Urothelium cell line (cell line): ENCODE measurements around the gene PDS5B.
"Not testable (repeated sequence)": the region's sequence is repeated elsewhere in the genome, so short reads cannot be mapped to it uniquely, and the experiment has no call there.

Experiments used
- DNase-seq: peaks from one replicate; pipeline ENCODE4 v3.0.0; 2011; ENCODE audit warnings: low spot score, mixed read lengths
- FAIRE-seq: peaks from 2 replicates; lab custom pipeline; 2011; peaks lifted over from hg19 to GRCh38; lab: Jason Lieb, UNC

Gene PDS5B

DNA sequence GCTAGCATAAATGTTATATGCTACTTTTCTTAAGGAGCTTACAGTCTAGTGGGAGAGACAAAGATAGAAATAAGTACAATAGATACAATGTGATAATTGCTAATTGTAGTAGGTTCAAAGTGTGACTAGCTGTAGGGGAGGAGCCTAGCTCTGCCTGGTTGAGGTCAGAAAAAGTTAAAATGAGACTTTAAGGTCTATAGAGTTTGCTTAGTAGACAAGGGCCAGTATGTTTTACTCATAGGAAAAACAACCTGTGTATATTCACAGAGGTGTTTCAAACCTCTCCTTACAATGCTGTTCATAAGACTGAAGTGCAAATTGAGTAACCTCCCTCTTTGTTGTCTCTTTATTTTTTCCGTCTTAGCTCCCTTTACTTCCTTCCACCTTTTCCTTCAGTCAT is 56.1 kb downstream of the PDS5B start:
- DNase-seq (no peak), FAIRE-seq (no peak)

- DNase-seq = no peak
- FAIRE-seq = no peak
Measured at GRCh38 chr13:32642858-32643257, 56.6 kb downstream of the PDS5B start.

DNA sequence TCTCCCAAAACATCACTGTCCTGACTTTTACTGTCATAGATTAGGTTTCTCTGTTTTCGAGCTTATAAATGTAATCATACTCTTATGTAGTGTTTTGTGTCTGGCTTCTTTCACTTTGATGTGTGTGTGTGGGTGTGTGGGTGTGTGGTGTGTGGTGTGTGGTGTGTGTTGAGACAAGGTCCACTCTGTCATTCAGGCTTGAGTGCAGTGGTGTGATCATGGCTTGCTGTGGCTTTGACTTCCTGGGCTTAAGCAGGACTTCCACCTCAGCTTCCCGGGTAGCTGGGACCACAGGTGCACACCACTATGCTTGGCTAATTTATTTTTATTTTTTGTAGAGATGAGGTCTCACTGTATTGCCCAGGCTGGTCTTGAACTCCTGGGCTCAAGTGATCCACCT is 59.6 kb downstream of the PDS5B start:
- no peak for DNase-seq
- peak; percentile 62 for FAIRE-seq

GRCh38 chr13:32647926-32648325 is 61.7 kb downstream of the PDS5B start:
- DNase-seq (no peak), FAIRE-seq (no peak)

- FAIRE-seq (no peak), DNase-seq (peak; percentile 27)
Measured at GRCh38 chr13:32650705-32651311, 64.6 kb downstream of the PDS5B start.

DNA sequence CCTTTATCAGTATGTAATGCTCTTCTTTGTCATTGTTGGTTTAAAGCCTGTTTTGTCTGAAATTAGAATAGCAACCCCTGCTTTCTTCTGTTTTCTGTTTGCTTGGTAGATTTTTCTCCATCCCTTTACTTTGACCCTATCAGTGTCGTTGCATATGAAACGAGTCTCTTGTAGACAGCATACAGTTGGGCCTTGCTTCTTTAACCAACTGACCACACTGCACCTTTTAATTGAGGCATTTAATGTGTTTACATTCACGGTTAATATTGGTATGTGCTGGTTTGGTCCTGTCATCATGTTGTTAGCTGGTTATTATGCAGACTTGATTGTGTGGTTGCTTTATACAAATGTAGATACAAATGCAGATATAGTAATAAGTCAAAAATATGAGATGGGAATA is 71.1 kb downstream of the PDS5B start:
- no peak for DNase-seq
- FAIRE-seq = no peak

- FAIRE-seq (no peak), DNase-seq (no peak)
Measured at GRCh38 chr13:32659736-32660135, 73.5 kb downstream of the PDS5B start.

- no peak for FAIRE-seq
- DNase-seq = no peak
Measured at GRCh38 chr13:32660227-32660626, 74.0 kb downstream of the PDS5B start.

GRCh38 chr13:32661685-32662084 is 75.4 kb downstream of the PDS5B start:
- DNase-seq (no peak), FAIRE-seq (no peak)

GRCh38 chr13:32663660-32664059 is 77.4 kb downstream of the PDS5B start:
- DNase-seq = no peak

DNA sequence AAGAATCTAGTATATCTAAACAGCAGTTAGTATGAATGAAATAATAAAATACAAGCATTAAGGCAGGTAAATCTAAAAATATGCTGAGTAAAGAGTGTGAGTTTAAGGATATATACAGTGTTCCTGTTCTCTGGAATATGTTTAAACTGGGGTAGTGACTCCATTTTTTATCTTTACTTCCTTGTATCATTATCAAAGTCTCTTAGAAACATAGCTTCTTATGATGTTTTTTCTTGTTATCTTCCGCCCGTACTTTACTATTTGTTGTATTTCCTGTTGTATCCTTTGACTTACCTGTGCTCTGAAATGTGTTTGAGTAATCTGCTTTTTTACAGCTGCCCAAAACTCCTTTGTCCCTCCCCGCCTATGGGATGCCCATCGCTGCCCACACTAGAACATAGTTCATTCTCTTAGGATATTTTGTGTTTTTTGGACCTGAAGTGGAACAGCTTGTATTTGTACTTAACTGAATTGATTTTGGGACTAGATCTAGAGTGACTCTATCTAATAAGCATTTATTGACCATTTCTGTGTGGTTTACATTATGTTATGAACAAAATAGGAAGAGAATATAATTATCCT is 80.8 kb downstream of the PDS5B start:
- DNase-seq = no peak
- FAIRE-seq = no peak

More at GRCh38 chr13:32663660-32664059, 77.4 kb downstream of the PDS5B start:
- no peak for FAIRE-seq

- FAIRE-seq (no peak), DNase-seq (peak; percentile 4)
Measured at GRCh38 chr13:32669030-32669646, 82.9 kb downstream of the PDS5B start.

DNA sequence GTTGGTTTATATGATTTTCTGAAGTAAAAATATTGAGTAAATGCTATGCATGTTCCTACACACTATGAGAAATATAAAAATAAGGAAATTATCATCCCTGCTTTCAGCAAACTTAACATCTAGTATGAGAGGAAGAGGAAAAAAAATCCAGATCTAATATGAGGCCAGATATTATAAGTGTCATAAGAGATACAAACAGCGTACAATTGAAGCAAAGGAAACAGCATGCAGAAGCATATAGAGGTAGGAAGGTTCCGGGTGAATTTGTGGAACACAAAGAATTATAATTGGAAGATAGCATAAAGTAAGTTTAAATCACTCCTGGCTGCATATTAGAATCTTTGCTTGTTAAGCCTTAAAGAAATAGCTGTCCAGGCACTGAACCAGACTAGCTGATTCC is 88.3 kb downstream of the PDS5B start:
- FAIRE-seq (no peak), DNase-seq (no peak)

DNA sequence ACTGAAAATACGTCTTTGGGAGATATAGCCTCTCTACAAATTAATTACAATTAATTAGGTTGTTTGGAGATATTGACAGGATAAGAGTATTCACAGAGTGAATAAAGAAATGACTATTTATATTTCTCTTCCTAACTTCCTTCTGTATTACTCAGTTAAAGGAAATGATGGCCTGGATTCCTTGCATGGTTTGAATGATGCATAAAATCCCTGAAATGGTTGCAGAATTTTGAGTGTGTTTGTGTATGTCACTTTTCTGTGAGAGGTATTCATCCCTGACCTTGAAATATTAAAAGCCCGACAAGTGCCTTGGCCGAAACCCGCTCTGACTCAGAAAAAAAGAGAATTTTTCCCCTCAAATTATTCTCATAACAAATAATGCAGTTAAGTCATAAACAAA is 90.0 kb downstream of the PDS5B start:
- DNase-seq (no peak), FAIRE-seq (no peak)

- DNase-seq (no peak), FAIRE-seq (no peak)
Measured at GRCh38 chr13:32682130-32682529, 95.9 kb downstream of the PDS5B start.

GRCh38 chr13:32682740-32683139 is 96.5 kb downstream of the PDS5B start:
- no peak for FAIRE-seq
- no peak for DNase-seq

DNA sequence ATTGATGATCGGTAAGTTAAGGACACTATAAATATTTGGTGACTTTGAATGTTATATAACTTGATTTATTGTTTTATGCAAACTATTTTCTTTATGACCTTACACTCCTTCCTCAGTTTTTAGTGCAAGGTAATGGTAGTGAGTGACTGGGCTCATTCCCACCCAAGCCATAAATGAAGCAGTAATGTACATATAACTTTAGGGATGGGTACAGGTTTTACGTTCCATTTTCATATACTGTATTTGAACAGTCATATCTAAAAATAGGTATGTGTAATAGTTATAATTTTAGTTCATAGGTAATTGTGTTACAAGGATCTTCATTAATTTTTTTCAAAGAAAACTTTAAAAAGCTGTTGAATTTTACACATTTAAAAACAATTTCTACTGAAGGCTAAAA is 101.0 kb downstream of the PDS5B start:
- FAIRE-seq (no peak), DNase-seq (no peak)

DNA sequence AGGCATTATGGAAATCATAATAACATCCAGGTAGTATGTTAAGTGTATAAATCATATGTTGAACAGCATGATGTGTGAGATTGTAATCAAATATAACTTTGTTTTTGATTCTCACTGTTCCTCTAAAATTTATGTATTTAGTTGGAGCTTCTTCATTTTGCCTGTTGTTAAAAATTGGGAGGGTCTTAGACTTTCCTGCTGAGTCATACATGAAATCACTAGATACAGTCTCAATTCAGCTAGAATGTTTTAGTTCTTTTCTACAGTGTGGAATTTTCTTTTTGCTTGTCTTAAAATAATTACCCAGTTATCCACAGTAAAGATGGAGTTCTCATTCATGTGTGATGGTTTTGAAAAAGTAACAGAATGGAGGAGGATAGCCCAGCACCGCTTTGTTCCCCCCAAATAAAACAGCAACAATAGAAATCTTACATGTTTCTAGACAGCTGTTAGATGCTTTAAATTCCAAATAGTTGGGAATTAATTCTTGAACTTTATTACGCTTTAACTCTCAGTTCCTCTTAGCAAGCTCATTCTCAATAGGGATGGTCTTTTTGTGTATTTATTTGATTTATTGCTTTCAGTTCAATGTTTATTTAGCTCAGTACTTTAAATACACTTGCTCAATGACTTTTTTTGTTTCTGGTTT is 109.5 kb downstream of the PDS5B start:
- no peak for DNase-seq
- FAIRE-seq = no peak

DNA sequence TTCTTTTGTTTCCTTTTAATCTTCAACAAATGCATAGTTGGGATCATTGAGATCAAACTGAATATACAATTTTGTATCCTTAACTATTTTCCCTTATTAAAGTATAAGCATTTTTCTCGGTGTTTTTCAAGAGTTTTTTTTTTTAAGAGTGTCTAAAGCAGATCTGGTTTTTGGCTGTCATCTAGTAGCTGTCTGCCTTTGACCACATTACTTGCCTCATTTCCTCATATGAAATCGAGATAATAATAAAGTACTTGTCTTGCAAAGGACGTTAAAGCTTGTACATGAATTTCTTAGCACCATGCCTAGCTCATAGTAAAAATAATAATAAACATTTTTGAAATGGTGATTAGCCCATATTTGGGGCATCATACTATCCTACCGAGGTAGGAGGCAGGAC is 121.2 kb downstream of the PDS5B start:
- no peak for DNase-seq
- no peak for FAIRE-seq

DNA sequence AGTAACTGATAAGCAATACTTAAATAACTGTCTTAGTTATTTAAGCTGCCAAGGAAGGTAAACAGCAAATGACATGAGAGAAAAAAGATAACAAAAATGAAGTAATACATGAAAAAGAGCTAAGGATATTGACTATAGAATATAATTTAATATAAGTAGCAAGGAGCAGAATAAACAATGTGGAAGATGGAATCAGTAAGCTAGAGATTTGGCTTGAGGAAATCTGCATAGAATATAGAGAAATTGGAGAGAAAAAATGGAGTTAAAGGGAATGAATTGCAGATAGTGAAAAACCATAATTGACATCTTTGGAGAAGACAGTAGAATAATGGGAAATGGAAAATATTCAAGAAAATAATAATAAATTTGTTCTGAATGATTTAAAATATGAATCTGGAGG is 127.1 kb downstream of the PDS5B start:
- DNase-seq = no peak
- no peak for FAIRE-seq

DNA sequence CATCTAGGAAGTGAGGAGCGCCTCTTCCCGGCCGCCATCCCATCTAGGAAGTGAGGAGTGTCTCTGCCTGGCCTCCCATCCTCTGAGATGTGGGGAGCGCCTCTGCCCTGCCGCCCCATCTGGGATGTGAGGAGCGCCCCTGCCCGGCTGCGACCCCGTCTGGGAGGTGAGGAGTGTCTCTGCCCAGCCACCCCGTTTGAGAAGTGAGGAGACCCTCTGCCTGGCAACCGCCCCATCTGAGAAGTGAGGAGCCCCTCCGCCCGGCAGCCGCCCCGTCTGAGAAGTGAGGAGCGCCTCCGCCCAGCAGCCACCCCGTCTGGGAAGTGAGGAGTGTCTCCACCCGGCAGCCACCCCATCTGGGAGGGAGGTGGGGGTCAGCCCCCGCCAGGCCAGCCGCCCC is 129.9 kb downstream of the PDS5B start:
- not testable (repeated sequence) for DNase-seq, FAIRE-seq

DNA sequence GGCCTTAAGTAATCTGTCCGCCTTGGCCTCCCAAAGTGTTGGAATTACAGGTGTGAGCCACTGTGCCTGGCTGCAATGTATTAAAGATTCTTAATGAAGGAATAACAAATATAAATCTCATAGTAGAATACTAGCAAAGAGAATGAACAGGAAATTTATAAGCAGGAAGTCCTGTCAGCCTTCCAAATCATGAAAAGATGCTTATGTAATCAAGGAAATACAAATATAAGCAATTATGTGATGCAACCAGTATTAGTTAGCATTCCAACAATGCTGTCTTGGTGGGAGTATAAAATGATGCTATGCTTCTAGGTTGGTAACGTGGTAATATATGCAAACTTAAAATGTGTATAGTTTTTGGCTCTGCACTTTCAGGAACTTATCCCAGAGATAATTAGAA is 133.8 kb downstream of the PDS5B start:
- FAIRE-seq = no peak
- DNase-seq = no peak
